IPS-15b (cell line): ENCODE measurements around the gene AMN.

Experiments
- H3K27me3 ChIP-seq: one replicate; pipeline ENCODE4 v1.6.1; 2013; ENCODE audit warnings: low read length; ENCODE audit not compliant: control insufficient read depth, insufficient read depth
- H3K36me3 ChIP-seq: one replicate; pipeline ENCODE4 v1.6.1; 2013; ENCODE audit warnings: low read length; ENCODE audit not compliant: control insufficient read depth, insufficient read depth
- H3K4me1 ChIP-seq: one replicate; pipeline ENCODE4 v1.6.1; 2013; ENCODE audit warnings: mild to moderate bottlenecking, low read length; ENCODE audit not compliant: control insufficient read depth, insufficient read depth
- H3K4me3 ChIP-seq: one replicate; pipeline ENCODE4 v1.5.1; 2013; ENCODE audit warnings: low read depth, low read length
- H3K9ac ChIP-seq: one replicate; pipeline ENCODE4 v1.6.1; 2013; ENCODE audit warnings: low read depth, mild to moderate bottlenecking, low read length
- H3K9me3 ChIP-seq: one replicate; pipeline ENCODE4 v1.6.1; 2013; ENCODE audit warnings: mild to moderate bottlenecking, low read length; ENCODE audit not compliant: control insufficient read depth, insufficient read depth

The AMN gene

GRCh38 chr14:102933618-102934231 is 11.3 kb downstream of the AMN start:
- H3K9me3 ChIP-seq: no peaks in the 10 kb centered on the region
- H3K9ac ChIP-seq: no peak overlapping the region
- no peak overlapping the region for H3K4me3 ChIP-seq
- H3K4me1 ChIP-seq: no peaks in the 10 kb centered on the region
- H3K36me3 ChIP-seq: peaks cover 13% of the 10 kb centered on the region
- peaks cover 13% of the 10 kb centered on the region for H3K27me3 ChIP-seq

- no peaks in the 10 kb centered on the region for H3K9me3 ChIP-seq
- H3K4me1 ChIP-seq: no peaks in the 10 kb centered on the region
- no peak overlapping the region for H3K4me3 ChIP-seq
- H3K36me3 ChIP-seq: peaks cover 27% of the 10 kb centered on the region
- H3K9ac ChIP-seq: no peak overlapping the region
- H3K27me3 ChIP-seq: peaks cover 2% of the 10 kb centered on the region
Measured at GRCh38 chr14:102935756-102936155, 13.3 kb downstream of the AMN start.

DNA sequence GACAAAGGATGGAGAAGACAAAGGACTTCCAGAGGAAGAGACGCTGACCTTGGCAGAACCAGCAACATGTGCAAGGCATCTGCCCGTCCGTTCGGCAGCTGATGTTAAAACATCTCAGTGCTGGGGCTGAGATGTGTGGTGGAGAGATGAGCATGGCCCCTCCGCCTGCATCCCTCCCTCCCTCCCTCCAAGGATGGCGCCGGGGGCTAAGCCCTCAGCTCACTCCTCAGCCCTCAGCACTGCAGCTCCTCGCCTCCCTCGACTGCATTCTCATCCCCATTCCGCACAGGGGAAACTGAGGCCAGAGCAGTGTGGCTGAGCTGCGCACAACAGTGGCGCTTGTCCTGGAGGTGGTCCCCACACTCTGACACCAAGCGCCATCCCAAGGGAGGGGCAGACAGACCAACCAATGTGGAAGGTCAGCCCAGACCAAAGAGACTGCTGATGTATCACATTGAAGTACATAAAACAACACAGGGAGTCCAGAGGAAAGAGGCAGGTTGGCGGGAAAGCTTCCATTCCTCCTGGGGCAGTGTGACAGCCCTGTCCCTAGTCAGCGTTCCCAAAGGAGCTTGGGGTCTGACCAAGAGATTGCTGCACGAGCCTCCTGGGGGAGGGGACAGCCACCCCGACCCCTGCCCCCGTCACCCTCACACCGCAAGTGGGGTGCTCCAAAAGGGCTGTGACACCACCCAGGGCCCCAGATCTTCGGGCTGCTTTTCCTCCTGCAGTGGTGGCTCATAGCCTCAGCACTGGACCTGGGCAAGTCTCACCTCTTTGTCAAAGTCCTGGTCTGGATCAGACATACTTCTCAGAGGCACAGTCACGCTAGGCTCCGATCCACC is 15.1 kb downstream of the AMN start:
- H3K9me3 ChIP-seq: no peaks in the 10 kb centered on the region
- H3K4me3 ChIP-seq: no peak overlapping the region
- H3K27me3 ChIP-seq: no peaks in the 10 kb centered on the region
- H3K4me1 ChIP-seq: no peaks in the 10 kb centered on the region
- H3K9ac ChIP-seq: no peak overlapping the region
- peaks cover 40% of the 10 kb centered on the region for H3K36me3 ChIP-seq

GRCh38 chr14:102938191-102938590 is 15.7 kb downstream of the AMN start:
- Histone ChIP-seq H3K4me3 (no peak overlapping the region), H3K36me3 (peaks cover 39% of the 10 kb centered on the region), H3K9ac (no peak overlapping the region), H3K9me3 (no peaks in the 10 kb centered on the region), H3K27me3 (no peaks in the 10 kb centered on the region), H3K4me1 (no peaks in the 10 kb centered on the region)

- no peak overlapping the region for H3K4me3 ChIP-seq
- no peaks in the 10 kb centered on the region for H3K4me1 ChIP-seq
- no peaks in the 10 kb centered on the region for H3K27me3 ChIP-seq
- peaks cover 47% of the 10 kb centered on the region for H3K36me3 ChIP-seq
- no peak overlapping the region for H3K9ac ChIP-seq
- H3K9me3 ChIP-seq: no peaks in the 10 kb centered on the region
Measured at GRCh38 chr14:102939329-102939728, 16.9 kb downstream of the AMN start.

DNA sequence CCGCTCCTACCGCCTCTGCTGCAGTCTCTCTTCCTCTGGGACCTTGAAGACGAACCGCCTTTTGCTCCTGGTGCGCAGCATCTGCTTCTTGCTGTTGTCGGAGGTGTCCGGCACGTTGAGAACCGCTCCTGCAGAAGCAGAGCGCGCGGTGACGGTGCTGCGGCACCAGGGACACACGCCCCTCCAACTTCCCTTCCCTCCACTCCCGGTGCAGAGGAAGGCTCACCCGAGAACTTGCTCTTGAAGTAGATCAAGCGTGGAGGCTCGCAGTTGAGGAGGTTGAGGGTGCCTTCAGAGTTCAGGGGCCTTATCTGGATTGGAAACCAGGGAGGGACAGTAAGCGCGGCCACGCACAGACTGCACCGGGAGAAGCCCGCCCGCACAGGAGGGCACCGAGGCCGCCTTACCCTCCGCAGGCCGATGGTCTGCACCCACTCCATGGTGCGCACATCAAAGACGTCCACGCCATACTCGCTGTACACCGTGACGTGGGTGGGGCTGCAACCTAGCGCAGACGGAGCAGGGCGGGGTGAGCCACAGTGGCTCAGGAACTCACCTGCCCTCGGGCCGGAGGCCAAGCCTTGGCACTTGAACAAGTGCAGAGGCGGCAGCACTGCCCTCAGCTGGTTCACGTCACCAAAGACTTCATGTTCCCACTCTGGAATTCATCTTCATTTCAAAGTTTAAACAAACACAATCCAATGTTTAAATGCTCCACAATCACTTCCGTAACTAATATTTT is 17.5 kb downstream of the AMN start:
- Histone ChIP-seq H3K9ac (no peak overlapping the region), H3K9me3 (no peaks in the 10 kb centered on the region), H3K4me3 (no peak overlapping the region), H3K4me1 (no peaks in the 10 kb centered on the region), H3K36me3 (peaks cover 53% of the 10 kb centered on the region), H3K27me3 (no peaks in the 10 kb centered on the region)

- Histone ChIP-seq H3K9ac (no peak overlapping the region), H3K36me3 (peaks cover 62% of the 10 kb centered on the region), H3K4me1 (no peaks in the 10 kb centered on the region), H3K4me3 (no peak overlapping the region), H3K27me3 (no peaks in the 10 kb centered on the region), H3K9me3 (no peaks in the 10 kb centered on the region)
Measured at GRCh38 chr14:102940729-102941362, 18.4 kb downstream of the AMN start.

- H3K36me3 ChIP-seq: peaks cover 65% of the 10 kb centered on the region
- H3K4me1 ChIP-seq: no peaks in the 10 kb centered on the region
- no peaks in the 10 kb centered on the region for H3K27me3 ChIP-seq
- no peak overlapping the region for H3K9ac ChIP-seq
- no peak overlapping the region for H3K4me3 ChIP-seq
- H3K9me3 ChIP-seq: no peaks in the 10 kb centered on the region
Measured at GRCh38 chr14:102941419-102942011, 19.1 kb downstream of the AMN start.

- no peak overlapping the region for H3K9ac ChIP-seq
- no peaks in the 10 kb centered on the region for H3K9me3 ChIP-seq
- H3K36me3 ChIP-seq: peaks cover 71% of the 10 kb centered on the region
- no peaks in the 10 kb centered on the region for H3K4me1 ChIP-seq
- no peaks in the 10 kb centered on the region for H3K27me3 ChIP-seq
- no peak overlapping the region for H3K4me3 ChIP-seq
Measured at GRCh38 chr14:102942069-102942468, 19.6 kb downstream of the AMN start.

GRCh38 chr14:102943454-102943853 is 21.0 kb downstream of the AMN start:
- peaks cover 65% of the 10 kb centered on the region for H3K36me3 ChIP-seq
- no peaks in the 10 kb centered on the region for H3K27me3 ChIP-seq
- no peaks in the 10 kb centered on the region for H3K4me1 ChIP-seq
- no peak overlapping the region for H3K9ac ChIP-seq
- H3K9me3 ChIP-seq: no peaks in the 10 kb centered on the region
- no peak overlapping the region for H3K4me3 ChIP-seq

- Histone ChIP-seq H3K36me3 (peaks cover 70% of the 10 kb centered on the region), H3K9me3 (no peaks in the 10 kb centered on the region), H3K9ac (no peak overlapping the region), H3K4me1 (no peaks in the 10 kb centered on the region), H3K27me3 (no peaks in the 10 kb centered on the region), H3K4me3 (no peak overlapping the region)
Measured at GRCh38 chr14:102943979-102944378, 21.5 kb downstream of the AMN start.
